HepG2 (cell line): ENCODE results near the gene ACTN4. TPM values are rescaled to one million over a fixed set of nuclear protein-coding genes. Genes with fewer than 3 reads are reported as not detected.

Experiments
- ARID2 ChIP-seq: sonication (generic); formaldehyde crosslinking; IDR thresholded peaks from 2 replicates; pipeline ENCODE4 v1.8.1; 2022; ENCODE audit warnings: mild to moderate bottlenecking, missing genetic modification reagents, borderline replicate concordance
- ATAD3A ChIP-seq: sonication (generic); formaldehyde crosslinking; IDR thresholded peaks from 2 replicates; pipeline ENCODE4 v1.4.0; 2020; ENCODE audit warnings: missing genetic modification reagents
- ATF6 ChIP-seq: sonication (generic); formaldehyde crosslinking; conservative IDR thresholded peaks from 2 replicates; pipeline ENCODE4 v1.4.0; 2020; ENCODE audit warnings: missing genetic modification reagents
- CHD4 ChIP-seq: fragments of 200-600 bp; sonication (generic); IDR thresholded peaks from 2 replicates; pipeline ENCODE4 v1.7.0; 2017; ENCODE audit warnings: mild to moderate bottlenecking, low read length, borderline replicate concordance
- FOXA3 ChIP-seq: IDR thresholded peaks from 2 replicates; pipeline ENCODE4 v1.6.1; 2016; ENCODE audit warnings: missing genetic modification reagents, missing compliant biosample characterization
- GATAD1 ChIP-seq: IDR thresholded peaks from 2 replicates; pipeline ENCODE4 v1.6.1; 2016; ENCODE audit warnings: missing genetic modification reagents, missing compliant biosample characterization
- HDAC1 ChIP-seq: sonication (generic); formaldehyde crosslinking; IDR thresholded peaks from 2 replicates; pipeline ENCODE4 v1.5.1; 2020; ENCODE audit warnings: mild to moderate bottlenecking, missing genetic modification reagents
- HNF4G ChIP-seq, 2 experiments: sonication (generic) in 1 of 2; formaldehyde crosslinking in 1 of 2; IDR thresholded peaks; 2 replicates each; pipeline versions ENCODE4 v1.4.0 to v1.6.1; 2011 to 2020; ENCODE audit warnings: borderline replicate concordance in 2 of 2, low read depth in 2 of 2, mild to moderate bottlenecking in 2 of 2, low read length in 1 of 2, missing genetic modification reagents in 1 of 2, moderate library complexity in 1 of 2
- HNRNPUL1 ChIP-seq: fragments of 200-400 bp; formaldehyde crosslinking; IDR thresholded peaks from 2 replicates; pipeline ENCODE4 v1.6.1; 2017; ENCODE audit warnings: low read depth, mild to moderate bottlenecking, low read length, moderate library complexity
- HOXA9 ChIP-seq: sonication (generic); formaldehyde crosslinking; IDR thresholded peaks from 2 replicates; pipeline ENCODE4 v1.8.1; 2022; ENCODE audit warnings: missing genetic modification reagents, mild to moderate bottlenecking, moderate library complexity, borderline replicate concordance
- IRF2 ChIP-seq: IDR thresholded peaks from 2 replicates; pipeline ENCODE4 v1.6.1; 2018; ENCODE audit warnings: missing genetic modification reagents, missing compliant biosample characterization
- MBNL3 ChIP-seq: fragments of 250-450 bp; sonication (Bioruptor Pico); conservative IDR thresholded peaks from 2 replicates; pipeline ENCODE4 v1.8.0; 2022; ENCODE audit warnings: mild to moderate bottlenecking, inconsistent platforms
- MLLT10 ChIP-seq: sonication (generic); formaldehyde crosslinking; IDR thresholded peaks from 2 replicates; pipeline ENCODE4 v1.4.0; 2020; ENCODE audit warnings: missing genetic modification reagents
- ONECUT2 ChIP-seq: sonication (generic); formaldehyde crosslinking; IDR thresholded peaks from 2 replicates; pipeline ENCODE4 v1.4.0; 2020; ENCODE audit warnings: missing genetic modification reagents
- PCBP1 ChIP-seq: fragments of 200-400 bp; formaldehyde crosslinking; IDR thresholded peaks from 2 replicates; pipeline ENCODE4 v1.6.1; 2017; ENCODE audit warnings: mild to moderate bottlenecking, low read depth, low read length, borderline replicate concordance
- POLR2G ChIP-seq: fragments of 200-400 bp; formaldehyde crosslinking; IDR thresholded peaks from 2 replicates; pipeline ENCODE4 v1.6.1; 2018; ENCODE audit warnings: mild to moderate bottlenecking, low read depth, low read length, moderate library complexity
- RCOR2 ChIP-seq: IDR thresholded peaks from 2 replicates; pipeline ENCODE4 v1.6.1; 2016; ENCODE audit warnings: missing biosample characterization, missing genetic modification reagents
- SMAD9 ChIP-seq: sonication (generic); formaldehyde crosslinking; IDR thresholded peaks from 2 replicates; pipeline ENCODE4 v1.5.1; 2020; ENCODE audit warnings: mild to moderate bottlenecking, missing genetic modification reagents
- SNRNP70 ChIP-seq: fragments of 200-400 bp; formaldehyde crosslinking; IDR thresholded peaks from 2 replicates; pipeline ENCODE4 v1.6.1; 2017; ENCODE audit warnings: mild to moderate bottlenecking, low read depth, low read length, moderate library complexity
- ZFAT ChIP-seq: sonication (generic); formaldehyde crosslinking; conservative IDR thresholded peaks from 2 replicates; pipeline ENCODE4 v1.8.1; 2023; ENCODE audit warnings: missing genetic modification reagents, inconsistent platforms
- ZFP90 ChIP-seq: sonication (generic); formaldehyde crosslinking; IDR thresholded peaks from 2 replicates; pipeline ENCODE4 v1.8.0; 2022; ENCODE audit warnings: missing genetic modification reagents, mild to moderate bottlenecking, inconsistent platforms, borderline replicate concordance
- ZMYM2 ChIP-seq: sonication (generic); formaldehyde crosslinking; IDR thresholded peaks from 2 replicates; pipeline ENCODE4 v1.8.0; 2022; ENCODE audit warnings: mild to moderate bottlenecking, missing genetic modification reagents
- ZNF652 ChIP-seq: IDR thresholded peaks from 2 replicates; pipeline ENCODE4 v1.6.1; 2016; ENCODE audit warnings: low read depth, borderline replicate concordance
- ZNF703 ChIP-seq: sonication (generic); formaldehyde crosslinking; IDR thresholded peaks from 2 replicates; pipeline ENCODE4 v1.5.1; 2020; ENCODE audit warnings: missing genetic modification reagents, mild to moderate bottlenecking, moderate library complexity, borderline replicate concordance
- ZNF777 ChIP-seq: sonication (generic); formaldehyde crosslinking; IDR thresholded peaks from 2 replicates; pipeline ENCODE4 v1.4.0; 2020; ENCODE audit warnings: missing genetic modification reagents
- ZUFSP ChIP-seq: sonication (generic); formaldehyde crosslinking; IDR thresholded peaks from 2 replicates; pipeline ENCODE4 v1.9.0; 2021; ENCODE audit warnings: missing genetic modification reagents, mild to moderate bottlenecking, borderline replicate concordance
- polyA plus RNA-seq, 8 experiments: library from polyadenylated mRNA; depleted of rRNA in 3 of 8; stranded (reverse) in 7 of 8; unstranded in 1 of 8; fragments of >200 nt; fragmentation: Illumina TruSeq in 4 of 8; extraction: Trizol in 4 of 8; gene quantifications; 2 replicates each; pipeline versions ENCODE4 v1.2.1 to v1.2.3, GENCODE V29; 2011 to 2016; ENCODE audit warnings: low read depth in 4 of 8, missing spikeins in 1 of 8, mixed read lengths in 1 of 8; ENCODE audit not compliant: insufficient read depth in 1 of 8
- total RNA-seq, 5 experiments: library from RNA; depleted of rRNA; stranded (reverse); fragments of >200 nt; fragmentation: Illumina TruSeq; extraction: Trizol; gene quantifications; 2 replicates each; pipeline ENCODE4 v1.2.3, GENCODE V29; 2016; ENCODE audit warnings: low read depth in 1 of 5

Gene ACTN4
- total and polyA plus RNA-seq, 2 of the 13 experiments (the other 11 are each of a cell fraction or from before 2014, with no cell fraction given): 171 to 192 TPM

GRCh38 chr19:38658462-38659306 is 11.2 kb downstream of the ACTN4 start (continued):
- TF ChIP-seq HNF4G (IDR thresholded peaks at IDR 0.05; ENCODE audit: borderline replicate concordance, low read depth, low read length): no peak
- no peak for TF ChIP-seq HNF4G (CRISPR knock-in tag; IDR thresholded peaks at IDR 0.05; ENCODE audit: borderline replicate concordance, low read depth)
- peak; percentile 37; the same call in 1 of the 2 replicates for TF ChIP-seq IRF2 (CRISPR knock-in tag)
- no peak for TF ChIP-seq PCBP1
- TF ChIP-seq RCOR2 (CRISPR knock-in tag): peak; percentile 46; the same call in 1 of the 2 replicates
- TF ChIP-seq HNRNPUL1: no peak
- no peak for TF ChIP-seq SMAD9
- no peak for TF ChIP-seq ZFAT (CRISPR knock-in tag)
- peak; percentile 83 for TF ChIP-seq FOXA3 (CRISPR knock-in tag)
- TF ChIP-seq HDAC1 (CRISPR knock-in tag): peak; percentile 26; the same call in 1 of the 2 replicates
- TF ChIP-seq MBNL3 (CRISPR knock-in tag): no peak
- TF ChIP-seq CHD4: no peak
- 0 out of 2 replicates have a peak, but pooled peaks have one; percentile 29 for TF ChIP-seq ARID2
- TF ChIP-seq GATAD1 (CRISPR knock-in tag): no peak
- TF ChIP-seq ATF6: no peak
- TF ChIP-seq SNRNP70: no peak
- no peak for TF ChIP-seq HOXA9 (CRISPR knock-in tag)
- no peak for TF ChIP-seq MLLT10 (CRISPR knock-in tag)
- no peak for TF ChIP-seq ATAD3A (CRISPR knock-in tag)
- TF ChIP-seq ZNF652: no peak
- TF ChIP-seq ZNF777 (CRISPR knock-in tag): no peak
- TF ChIP-seq ZMYM2: no peak
- no peak for TF ChIP-seq ZFP90
- no peak for TF ChIP-seq ONECUT2 (CRISPR knock-in tag)
- TF ChIP-seq POLR2G: no peak
- TF ChIP-seq ZNF703: no peak
- TF ChIP-seq ZUFSP (CRISPR knock-in tag): no peak
